ENCODE data around the gene LPXN. TPM values are rescaled to one million over a fixed set of nuclear protein-coding genes. Genes with fewer than 3 reads are reported as not detected.
A peak's percentile ranks its signal among the peaks of the same experiment; 100 is the strongest.

The LPXN gene
- total and polyA plus RNA-seq, 8 donors: 5.3 to 18.7 (median 5.9) TPM; not detected in 1

- 64 to 77% (median 73%) methylated on average over 4 of the region's 4 CpGs for WGBS, 5 donors
- TF ChIP-seq CTCF (IDR thresholded peaks at IDR 0.05) (no peak), EP300 (IDR thresholded peaks at IDR 0.05) (no peak), POLR2A (IDR thresholded peaks at IDR 0.05) (no peak), POLR2AphosphoS5 (IDR thresholded peaks at IDR 0.05) (no peak)
- Histone ChIP-seq H3K9me3 (no peaks in the 10 kb centered on the region), H3K4me1 (peaks cover 0 to 19% (median 0%) of the 10 kb centered on the region in 4 donors), H3K4me3 (no peak overlapping the region), H3K27me3 (no peaks in the 10 kb centered on the region), H3K27ac (no peak overlapping the region), H3K36me3 (peaks cover 38 to 100% (median 95%) of the 10 kb centered on the region in 4 donors)
- peak in 1 of 2 donors; percentile 28 for DNase-seq
- intact Hi-C loops (cut with DNase I; ENCODE audit: low total_unique reads): no loop called here
Measured at GRCh38 chr11:58617976-58618557, 42.4 kb upstream of the LPXN start.

- WGBS, 5 donors: 52 to 71% (median 57%) methylated on average over 4 of the region's 4 CpGs
- Histone ChIP-seq H3K4me1 (peaks cover 0 to 19% (median 0%) of the 10 kb centered on the region in 4 donors), H3K9me3 (no peaks in the 10 kb centered on the region), H3K36me3 (peaks cover 53 to 100% (median 95%) of the 10 kb centered on the region in 4 donors), H3K4me3 (no peak overlapping the region), H3K27me3 (no peaks in the 10 kb centered on the region), H3K27ac (peak overlapping the region in 1 of 5 donors; percentile 18)
- peak in 1 of 2 donors; percentile 43 for DNase-seq
- intact Hi-C loops (cut with DNase I; ENCODE audit: low total_unique reads): no loop called here
- TF ChIP-seq POLR2AphosphoS5 (IDR thresholded peaks at IDR 0.05) (peak in 1 of 3 donors; percentile 54), POLR2A (IDR thresholded peaks at IDR 0.05) (no peak)
Measured at GRCh38 chr11:58616594-58616993, 40.9 kb upstream of the LPXN start.

DNA sequence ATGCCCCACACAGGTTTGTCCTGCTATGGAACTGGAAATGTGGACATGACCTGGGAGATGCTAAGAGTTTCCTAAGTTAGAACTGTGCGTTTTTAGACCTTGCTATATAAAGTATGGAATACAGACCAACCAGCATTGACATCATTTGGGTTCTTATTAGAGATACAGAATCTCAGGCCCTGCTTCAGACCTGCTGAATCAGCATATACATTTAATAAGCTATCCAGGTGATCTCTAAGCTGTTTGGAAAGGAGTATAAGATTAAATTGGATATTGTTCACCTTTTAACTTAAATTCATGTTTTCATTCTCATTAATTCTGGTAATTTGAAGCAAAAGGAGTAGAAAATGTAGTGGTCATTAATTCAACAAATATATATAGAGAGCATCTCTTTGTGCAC, 39.9 kb upstream of the LPXN start:
- H3K36me3 ChIP-seq: peaks cover 56 to 100% (median 98%) of the 10 kb centered on the region in 4 donors

GRCh38 chr11:58613228-58613627, 37.6 kb upstream of the LPXN start:
- no peaks in the 10 kb centered on the region for H3K9me3 ChIP-seq
- intact Hi-C loops (cut with DNase I; ENCODE audit: low total_unique reads): no loop called here
- no peak overlapping the region for H3K27ac ChIP-seq
- WGBS, 5 donors: 85 to 95% (median 94%) methylated on average over 2 of the region's 2 CpGs
- H3K36me3 ChIP-seq: peaks cover 46 to 87% (median 85%) of the 10 kb centered on the region in 4 donors
- TF ChIP-seq POLR2A (IDR thresholded peaks at IDR 0.05) (no peak), EP300 (IDR thresholded peaks at IDR 0.05) (no peak), CTCF (IDR thresholded peaks at IDR 0.05) (no peak), POLR2AphosphoS5 (IDR thresholded peaks at IDR 0.05) (no peak)
- H3K4me3 ChIP-seq: no peak overlapping the region
- no peak for DNase-seq
- H3K4me1 ChIP-seq: peaks cover 0 to 19% (median 0%) of the 10 kb centered on the region in 4 donors
- no peaks in the 10 kb centered on the region for H3K27me3 ChIP-seq

More for the DNA sequence above, 39.9 kb upstream of the LPXN start:
- TF ChIP-seq POLR2AphosphoS5 (IDR thresholded peaks at IDR 0.05): no peak
- TF ChIP-seq EP300 (IDR thresholded peaks at IDR 0.05): no peak
- no peak for TF ChIP-seq POLR2A (IDR thresholded peaks at IDR 0.05)
- no peak for TF ChIP-seq CTCF (IDR thresholded peaks at IDR 0.05)
- 86 to 94% (median 91%) methylated on average over 1 of the region's 1 CpG for WGBS, 5 donors
- Histone ChIP-seq H3K27me3 (no peaks in the 10 kb centered on the region), H3K4me1 (peaks cover 0 to 19% (median 0%) of the 10 kb centered on the region in 4 donors), H3K9me3 (no peaks in the 10 kb centered on the region), H3K27ac (no peak overlapping the region), H3K4me3 (no peak overlapping the region)
- DNase-seq: no peak
- intact Hi-C loops (cut with DNase I; ENCODE audit: low total_unique reads): no loop called here

GRCh38 chr11:58609723-58610122, 34.1 kb upstream of the LPXN start:
- DNase-seq: no peak
- WGBS, 5 donors: 78 to 93% (median 83%) methylated on average over 8 of the region's 8 CpGs
- peaks cover 21 to 52% (median 52%) of the 10 kb centered on the region in 4 donors for H3K36me3 ChIP-seq

More at GRCh38 chr11:58609723-58610122, 34.1 kb upstream of the LPXN start:
- Histone ChIP-seq H3K9me3 (no peaks in the 10 kb centered on the region), H3K27me3 (no peaks in the 10 kb centered on the region), H3K4me1 (peaks cover 0 to 16% (median 12%) of the 10 kb centered on the region in 4 donors), H3K27ac (no peak overlapping the region), H3K4me3 (no peak overlapping the region)
- TF ChIP-seq EP300 (IDR thresholded peaks at IDR 0.05): no peak
- no peak for TF ChIP-seq CTCF (IDR thresholded peaks at IDR 0.05)
- TF ChIP-seq POLR2A (IDR thresholded peaks at IDR 0.05): no peak
- no peak for TF ChIP-seq POLR2AphosphoS5 (IDR thresholded peaks at IDR 0.05)
- intact Hi-C loops (cut with DNase I; ENCODE audit: low total_unique reads): no loop called here

Measured in stomach (tissue), 9 donors.